Measurements from ENCODE around the gene IRF3. TPM values are rescaled to one million over a fixed set of nuclear protein-coding genes. Genes with fewer than 3 reads are reported as not detected.
A peak's percentile ranks its signal among the peaks of the same experiment; 100 is the strongest.

IRF3 gene
- polyA plus RNA-seq, 3 donors: 29.8 to 115 (median 41.1) TPM

DNA sequence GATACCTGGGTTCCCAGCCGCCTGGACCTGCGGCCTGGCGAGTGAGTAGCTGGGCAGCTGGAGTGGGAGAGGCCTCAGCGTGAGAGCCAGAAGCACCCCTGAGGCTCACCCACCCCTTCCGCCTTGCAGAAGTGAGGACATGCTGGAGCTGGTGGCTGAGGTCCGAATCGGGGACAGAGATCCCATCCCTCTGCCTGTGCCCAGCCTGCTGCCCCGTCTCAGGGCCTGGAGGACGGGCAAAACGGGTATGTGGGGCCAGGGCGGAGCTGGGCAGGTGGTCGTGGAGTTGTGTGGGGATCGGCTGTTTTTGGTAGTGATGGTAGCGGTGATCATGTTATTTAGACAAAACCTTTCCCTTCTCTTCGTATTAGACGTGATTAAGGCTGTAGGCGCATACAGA, 19.1 kb downstream of the IRF3 start:
- peaks cover 51 to 70% of the 10 kb centered on the region in 2 donors for H3K36me3 ChIP-seq (replicated peaks in 1 of 2; ENCODE audit: control insufficient read depth in 1 of 2, insufficient read depth in 2 of 2, low read length in 2 of 2)
- H3K27me3 ChIP-seq (ENCODE audit: control insufficient read depth in 2 of 2, insufficient read depth in 2 of 2, low read length in 2 of 2): no peaks in the 10 kb centered on the region
- no peak overlapping the region for H3K4me2 ChIP-seq (replicated peaks; ENCODE audit: extremely low read depth, low read length, poor library complexity, severe bottlenecking)
- H3K4me3 ChIP-seq (replicated peaks in 1 of 3; ENCODE audit: low read depth in 2 of 3, low read length in 3 of 3): no peak overlapping the region
- H3K27me3 Mint-ChIP-seq (ENCODE audit: low read depth in 3 of 3): peaks cover 0 to 2% (median 0%) of the 10 kb centered on the region in 3 donors
- intact Hi-C loops (cut with micrococcal nuclease): no loop called here
- peak overlapping the region in 2 of 7 donors; percentile 3 to 69 for H3K27ac Mint-ChIP-seq
- no peak overlapping the region for H2AFZ ChIP-seq (ENCODE audit: insufficient read depth, low read depth, low read length, poor library complexity, severe bottlenecking)
- TF ChIP-seq, protein P1, sequence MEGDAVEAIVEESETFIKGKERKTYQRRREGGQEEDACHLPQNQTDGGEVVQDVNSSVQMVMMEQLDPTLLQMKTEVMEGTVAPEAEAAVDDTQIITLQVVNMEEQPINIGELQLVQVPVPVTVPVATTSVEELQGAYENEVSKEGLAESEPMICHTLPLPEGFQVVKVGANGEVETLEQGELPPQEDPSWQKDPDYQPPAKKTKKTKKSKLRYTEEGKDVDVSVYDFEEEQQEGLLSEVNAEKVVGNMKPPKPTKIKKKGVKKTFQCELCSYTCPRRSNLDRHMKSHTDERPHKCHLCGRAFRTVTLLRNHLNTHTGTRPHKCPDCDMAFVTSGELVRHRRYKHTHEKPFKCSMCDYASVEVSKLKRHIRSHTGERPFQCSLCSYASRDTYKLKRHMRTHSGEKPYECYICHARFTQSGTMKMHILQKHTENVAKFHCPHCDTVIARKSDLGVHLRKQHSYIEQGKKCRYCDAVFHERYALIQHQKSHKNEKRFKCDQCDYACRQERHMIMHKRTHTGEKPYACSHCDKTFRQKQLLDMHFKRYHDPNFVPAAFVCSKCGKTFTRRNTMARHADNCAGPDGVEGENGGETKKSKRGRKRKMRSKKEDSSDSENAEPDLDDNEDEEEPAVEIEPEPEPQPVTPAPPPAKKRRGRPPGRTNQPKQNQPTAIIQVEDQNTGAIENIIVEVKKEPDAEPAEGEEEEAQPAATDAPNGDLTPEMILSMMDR (IDR thresholded peaks at IDR 0.05): no peak
- H4K20me1 ChIP-seq (ENCODE audit: insufficient read depth, low read length): peaks cover 55% of the 10 kb centered on the region
- no peak overlapping the region for H3K4me3 Mint-ChIP-seq
- no peaks in the 10 kb centered on the region for H3K9me3 ChIP-seq (replicated peaks in 1 of 2; ENCODE audit: control insufficient read depth in 1 of 2, insufficient read depth in 1 of 2, low read length in 2 of 2)
- peaks cover 13 to 17% of the 10 kb centered on the region in 2 donors for H3K4me1 ChIP-seq (ENCODE audit: control insufficient read depth in 1 of 2, insufficient read depth in 2 of 2, low read length in 2 of 2)
- DNase-seq: no peak
- peaks cover 19% of the 10 kb centered on the region for H3K4me1 Mint-ChIP-seq
- WGBS (ENCODE audit: insufficient coverage): 100% methylated on average over 16 of the region's 17 CpGs
- H3K36me3 Mint-ChIP-seq: peaks cover 42 to 68% of the 10 kb centered on the region in 2 donors
- no peak overlapping the region for H3K9ac ChIP-seq (ENCODE audit: insufficient read depth, low read length, poor library complexity, severe bottlenecking)
- H3K27ac ChIP-seq (ENCODE audit: low read depth in 1 of 2, low read length in 2 of 2): no peak overlapping the region
- H3K79me2 ChIP-seq (ENCODE audit: insufficient read depth, low read length): peaks cover 49% of the 10 kb centered on the region
- peaks cover 0 to 2% (median 0%) of the 10 kb centered on the region in 7 donors for H3K9me3 Mint-ChIP-seq

DNA sequence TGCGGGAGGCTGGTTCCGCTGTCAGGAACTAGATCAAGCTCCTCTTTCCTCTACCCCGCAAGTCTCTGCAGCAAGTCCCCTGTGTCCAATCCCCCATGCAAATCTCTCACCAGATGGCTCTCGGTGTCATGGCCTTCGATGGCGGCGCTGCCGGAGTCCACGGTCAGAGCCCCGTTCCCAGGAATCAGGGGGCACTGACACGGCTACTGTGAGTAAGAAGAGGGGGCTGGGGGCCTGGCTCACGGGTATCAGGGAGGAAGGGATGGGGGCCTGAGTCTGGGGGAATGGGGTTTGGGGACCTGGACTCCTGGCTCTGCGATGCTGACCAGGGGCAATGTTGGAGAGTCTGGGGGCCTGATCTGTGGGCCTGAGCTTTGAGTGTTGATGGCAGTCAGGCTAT, 19.7 kb downstream of the IRF3 start:
- Histone ChIP-seq H3K9ac (ENCODE audit: insufficient read depth, low read length, poor library complexity, severe bottlenecking) (no peak overlapping the region), H2AFZ (ENCODE audit: insufficient read depth, low read depth, low read length, poor library complexity, severe bottlenecking) (no peak overlapping the region), H3K27ac (ENCODE audit: low read depth in 1 of 2, low read length in 2 of 2) (no peak overlapping the region), H3K36me3 (replicated peaks in 1 of 2; ENCODE audit: control insufficient read depth in 1 of 2, insufficient read depth in 2 of 2, low read length in 2 of 2) (peaks cover 47 to 66% of the 10 kb centered on the region in 2 donors), H3K4me2 (replicated peaks; ENCODE audit: extremely low read depth, low read length, poor library complexity, severe bottlenecking) (no peak overlapping the region), H3K79me2 (ENCODE audit: insufficient read depth, low read length) (peaks cover 49% of the 10 kb centered on the region), H3K4me3 (replicated peaks in 1 of 3; ENCODE audit: low read depth in 2 of 3, low read length in 3 of 3) (no peak overlapping the region), H3K9me3 (replicated peaks in 1 of 2; ENCODE audit: control insufficient read depth in 1 of 2, insufficient read depth in 1 of 2, low read length in 2 of 2) (no peaks in the 10 kb centered on the region), H3K27me3 (ENCODE audit: control insufficient read depth in 2 of 2, insufficient read depth in 2 of 2, low read length in 2 of 2) (no peaks in the 10 kb centered on the region), H3K4me1 (ENCODE audit: control insufficient read depth in 1 of 2, insufficient read depth in 2 of 2, low read length in 2 of 2) (peaks cover 19 to 23% of the 10 kb centered on the region in 2 donors), H4K20me1 (ENCODE audit: insufficient read depth, low read length) (peaks cover 55% of the 10 kb centered on the region)
- Mint-ChIP-seq H3K27me3 (ENCODE audit: low read depth in 3 of 3) (peaks cover 0 to 2% (median 0%) of the 10 kb centered on the region in 3 donors), H3K4me3 (no peak overlapping the region), H3K9me3 (peaks cover 0 to 1% (median 0%) of the 10 kb centered on the region in 7 donors), H3K4me1 (peaks cover 22% of the 10 kb centered on the region), H3K36me3 (peaks cover 42 to 64% of the 10 kb centered on the region in 2 donors), H3K27ac (peak overlapping the region in 5 of 7 donors; percentile 3 to 70 (median 51))
- 94% methylated on average over 9 of the region's 13 CpGs for WGBS (ENCODE audit: insufficient coverage)
- TF ChIP-seq, protein P1 (IDR thresholded peaks at IDR 0.05): no peak
- intact Hi-C loops (cut with micrococcal nuclease): no loop called here
- no peak for DNase-seq

Measured in CD14-positive monocyte (primary cell).